Stimulated activated CD4-positive, alpha-beta T cell treated with anti-CD3 and anti-CD28 coated beads, TNF-alpha, amount 100 ng/mL, for 48 hours (primary cell): ENCODE data around the gene ZNF423.

Experiments used
- DNase-seq, 3 donors: peaks; one replicate each; pipeline ENCODE4 v3.0.0-alpha.2; 2020; ENCODE audit warnings: low read depth in 3 of 3

Gene ZNF423

DNA sequence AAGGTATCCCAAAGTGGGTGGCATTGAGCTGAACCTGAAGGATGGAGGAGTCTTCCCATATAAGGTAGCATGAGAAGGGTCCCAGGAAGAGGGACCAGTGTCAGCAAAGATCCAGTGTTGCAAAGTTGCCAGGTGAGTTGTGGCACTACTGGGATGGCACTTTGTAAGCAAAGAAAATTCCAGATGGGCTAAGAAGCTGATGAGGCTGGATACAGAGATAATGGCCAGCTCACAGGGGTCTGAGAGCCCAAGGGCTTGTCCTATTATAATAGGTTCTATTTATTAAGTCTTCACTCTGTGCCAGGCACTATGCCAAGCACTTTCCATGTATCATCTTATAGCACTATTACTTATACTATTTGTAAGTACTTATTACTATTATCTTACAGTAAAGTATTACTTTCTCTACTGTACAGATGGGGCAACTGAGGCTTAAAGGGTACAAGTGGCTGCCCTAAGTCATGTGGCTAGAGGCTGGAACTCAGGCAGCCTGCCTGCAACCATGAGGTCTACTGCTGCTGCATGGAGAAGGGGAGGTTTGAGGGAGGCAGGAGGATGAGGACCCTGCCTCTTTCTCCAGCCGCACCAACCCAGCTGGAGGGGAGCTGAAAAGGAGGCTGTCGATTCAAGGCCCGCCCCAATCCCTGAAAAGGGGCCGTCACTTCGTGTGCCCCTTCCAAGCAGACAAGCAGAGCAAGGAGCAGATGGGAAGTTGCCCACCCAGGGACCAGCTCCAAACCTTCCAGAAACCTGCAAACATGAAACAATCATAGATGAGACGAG lies 395.8 kb downstream of the ZNF423 start:
- DNase-seq = no peak

DNA sequence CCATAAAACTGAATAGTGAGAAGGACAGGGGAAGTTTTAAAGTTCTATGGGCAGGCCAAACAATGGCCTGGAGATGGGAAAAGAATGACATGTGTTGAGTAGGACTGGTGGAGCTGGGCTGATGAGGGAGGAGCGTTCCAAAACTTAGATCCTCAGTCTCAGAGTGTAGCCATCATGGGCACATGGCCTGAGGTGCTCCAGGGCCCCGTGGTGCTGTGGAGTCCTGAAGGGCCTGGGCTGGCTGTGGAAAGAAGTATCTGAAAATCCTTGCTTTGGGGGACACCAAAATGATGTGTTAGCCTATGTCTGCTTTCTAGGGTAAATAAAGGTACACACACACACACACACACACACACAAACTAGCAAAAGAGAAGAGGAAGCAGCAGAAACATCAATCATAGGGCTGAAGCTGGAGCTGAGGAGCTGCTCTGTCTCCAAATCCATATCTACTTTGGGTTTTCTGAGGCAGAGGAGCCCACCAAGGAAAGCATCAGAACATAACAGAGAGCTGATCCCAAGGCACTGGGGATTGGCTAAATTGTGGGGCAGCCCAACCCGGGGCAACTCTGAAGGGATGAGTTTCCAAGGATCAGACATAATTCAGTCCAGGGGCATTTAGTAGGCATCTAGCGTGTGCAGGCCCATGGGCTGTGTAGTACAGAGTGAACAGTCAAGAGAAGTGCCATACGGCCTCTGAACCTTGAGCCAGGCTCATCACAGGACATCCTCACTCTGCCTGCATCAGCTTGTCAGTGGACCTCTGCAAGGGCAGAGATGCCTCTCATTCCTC lies 397.1 kb downstream of the ZNF423 start:
- no peak for DNase-seq

DNA sequence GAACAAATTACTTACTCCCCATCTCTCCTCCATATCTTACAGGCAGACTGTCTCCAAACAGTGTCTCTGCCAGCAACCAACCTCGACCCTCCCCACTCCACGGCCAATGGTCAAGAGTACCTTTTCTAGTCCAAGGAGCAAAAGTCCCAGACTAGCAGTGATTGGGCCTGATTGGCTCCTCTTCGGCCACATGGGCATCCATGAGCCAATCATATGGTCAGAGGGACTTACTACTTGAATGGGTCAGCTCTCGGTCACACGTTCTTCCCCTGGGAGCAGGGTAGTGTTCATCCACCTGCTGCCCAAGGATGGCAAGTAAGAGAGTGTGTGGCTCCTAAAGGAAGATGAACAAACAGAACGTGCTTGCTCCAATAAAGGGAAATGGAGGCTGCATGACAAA lies 397.7 kb downstream of the ZNF423 start:
- no peak for DNase-seq

DNA sequence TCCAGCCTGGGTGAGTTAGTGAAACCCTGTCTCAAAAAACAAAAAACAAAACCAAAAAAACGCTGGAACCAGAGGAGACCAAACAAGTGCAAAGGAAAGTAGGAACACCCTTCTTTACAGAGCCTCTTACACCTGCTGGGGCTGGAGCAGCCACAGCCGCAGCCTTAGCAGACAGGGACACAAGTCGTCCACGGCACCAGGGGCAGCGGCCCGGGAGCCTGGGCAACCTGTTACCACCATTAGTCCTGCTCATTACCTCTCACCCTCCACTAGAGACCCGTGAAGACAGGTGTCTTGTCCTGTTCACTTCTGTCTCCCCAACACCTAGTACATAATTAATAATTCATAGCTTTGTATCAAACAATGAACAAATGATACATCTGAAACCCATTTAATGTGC lies 398.7 kb downstream of the ZNF423 start:
- no peak for DNase-seq

DNA sequence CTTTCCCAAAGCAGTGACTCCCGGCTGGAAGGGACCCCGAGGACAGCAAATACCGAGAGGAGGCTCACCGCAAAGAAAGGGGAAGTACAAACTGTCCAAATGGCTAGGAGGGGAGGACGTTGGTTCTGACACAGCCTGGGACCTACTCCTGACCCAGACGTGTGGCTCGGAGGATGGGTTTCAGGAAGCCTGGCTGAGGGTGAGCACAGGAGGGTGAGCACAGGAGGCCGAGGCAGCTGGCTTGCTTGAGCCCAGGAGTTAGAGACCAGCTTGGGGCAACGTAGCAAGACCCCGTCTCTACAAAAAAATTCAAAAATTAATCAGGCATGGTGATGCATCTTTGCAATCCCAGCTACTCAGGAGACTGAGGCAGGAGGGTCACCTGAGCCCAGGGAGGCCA lies 399.1 kb downstream of the ZNF423 start:
- no peak for DNase-seq

DNA sequence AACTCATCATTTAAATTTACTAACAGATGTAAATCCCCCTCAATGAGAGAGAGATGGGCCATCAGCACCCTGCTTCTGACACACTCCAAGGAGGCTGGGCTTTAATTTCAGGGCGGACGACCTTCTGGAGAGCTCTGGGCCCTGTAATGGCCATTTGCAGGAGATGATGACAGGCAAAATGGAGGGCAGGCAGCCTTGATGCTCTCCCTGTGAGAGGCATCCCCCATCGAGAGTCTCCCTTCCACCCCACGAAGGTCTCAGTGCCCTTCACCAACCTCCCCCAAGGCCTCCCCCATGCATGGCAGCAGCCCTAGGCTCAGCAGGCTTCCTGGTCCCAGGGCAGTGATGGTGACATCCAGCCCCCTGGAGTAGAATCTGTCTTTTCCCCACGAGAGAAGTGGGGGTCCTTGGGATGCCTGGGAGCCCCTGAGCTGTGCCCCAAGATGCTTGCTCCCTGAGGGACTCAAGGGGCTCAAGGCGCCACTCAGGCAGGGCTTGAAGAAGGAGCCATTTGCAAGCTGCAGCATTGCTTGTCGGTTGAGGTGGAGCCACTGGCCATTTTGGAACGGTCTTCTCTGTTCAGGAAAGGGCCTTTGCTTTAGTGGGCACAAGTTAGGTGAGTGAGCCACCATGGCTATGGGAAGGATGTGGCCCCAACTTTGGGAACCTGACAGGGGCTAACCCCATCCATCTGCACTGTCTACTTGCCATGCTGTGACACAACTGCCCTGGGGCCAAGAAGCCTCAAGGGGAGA lies 399.7 kb downstream of the ZNF423 start:
- DNase-seq = no peak

DNA sequence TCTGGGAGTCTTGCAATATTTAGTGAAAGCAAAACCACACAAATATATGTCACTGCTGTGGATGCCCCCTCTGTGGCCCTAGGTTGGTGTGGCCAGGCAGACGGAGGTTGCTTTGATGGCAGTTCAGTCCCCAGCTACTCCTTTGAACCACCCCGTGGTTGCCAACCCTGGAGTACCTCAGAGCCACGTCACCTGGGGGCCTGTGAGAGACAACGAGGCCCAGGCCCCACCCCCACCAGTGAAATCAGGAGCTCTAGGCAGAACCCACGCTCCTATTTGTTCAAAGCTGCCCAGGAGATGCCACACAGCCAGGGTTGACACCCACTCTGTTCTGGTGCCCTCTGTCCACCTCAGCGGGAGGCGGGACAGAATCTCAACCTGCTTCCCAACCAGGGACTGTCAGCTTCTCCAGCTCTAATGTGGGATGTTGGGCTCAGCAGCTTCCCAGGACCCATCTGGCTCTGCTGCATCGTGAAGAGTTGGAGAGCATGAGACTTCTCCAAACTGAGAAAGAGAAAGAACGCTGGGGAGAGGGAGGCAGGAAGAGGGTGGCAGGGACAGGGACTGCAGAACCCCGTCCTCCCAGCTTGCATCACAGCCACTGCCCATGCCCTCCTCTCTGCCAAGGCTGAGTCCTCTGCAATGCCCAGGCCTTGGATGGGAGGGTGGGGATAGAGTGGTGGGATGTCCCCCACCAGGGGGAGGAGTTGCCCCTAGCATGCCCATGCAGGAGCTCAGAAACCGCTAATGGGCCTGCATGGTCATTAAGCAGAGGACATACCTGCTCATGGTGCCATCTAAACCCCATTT lies 400.5 kb downstream of the ZNF423 start:
- no peak for DNase-seq

DNA sequence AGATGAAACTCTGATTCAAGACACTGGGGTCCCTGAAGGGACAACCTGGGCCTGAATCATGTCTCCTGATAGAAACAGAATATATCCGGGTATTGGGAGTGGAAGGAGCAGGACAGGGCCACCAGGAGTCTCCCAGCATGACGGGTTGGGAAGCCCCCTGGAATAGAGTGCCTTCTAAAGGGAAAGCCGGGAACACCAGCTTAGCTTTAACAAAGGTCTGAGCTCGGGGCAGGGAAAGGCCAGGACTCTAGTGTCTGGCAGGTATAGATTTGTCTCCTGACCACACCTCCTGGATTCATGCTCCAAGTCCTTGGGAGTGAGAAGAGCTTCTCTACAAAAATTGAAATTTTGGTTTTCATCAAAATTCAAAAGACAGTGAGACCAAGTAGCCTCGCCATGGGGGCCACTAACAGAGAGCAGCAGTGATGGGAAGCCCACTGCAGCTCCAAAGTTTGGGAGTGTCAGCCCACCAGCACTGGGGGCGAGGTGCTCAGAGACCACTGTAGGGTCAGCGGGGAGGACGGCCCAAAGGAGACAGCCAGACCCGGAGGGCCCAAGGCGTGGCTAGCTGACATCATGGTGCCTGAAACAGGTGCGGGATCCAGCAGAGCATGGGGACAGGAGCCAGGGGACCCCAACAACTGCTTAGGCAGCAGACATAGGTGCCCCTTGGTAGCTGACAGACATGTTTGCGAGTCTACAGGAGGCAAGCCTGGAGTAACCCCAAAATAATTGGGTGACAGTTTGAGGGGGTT lies 401.3 kb downstream of the ZNF423 start:
- no peak for DNase-seq

DNA sequence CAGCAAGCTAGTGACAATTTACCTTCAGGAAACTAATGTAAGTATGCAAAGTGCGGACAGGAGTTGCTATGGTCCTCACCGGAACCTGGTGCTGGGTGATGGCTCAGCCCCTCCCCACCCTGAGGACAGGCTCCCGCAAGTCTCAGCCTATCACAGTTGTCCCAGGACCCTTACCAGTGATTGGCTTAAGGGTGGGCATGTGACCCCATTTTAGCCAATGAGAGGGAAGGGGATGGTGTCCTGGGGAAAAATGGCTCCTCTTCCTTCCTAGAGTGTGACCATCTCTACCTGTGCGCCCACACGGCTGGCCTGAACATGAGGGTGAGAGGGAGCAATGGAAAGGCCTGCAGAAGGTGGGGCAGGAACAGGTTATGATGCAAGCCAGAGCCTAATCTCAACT lies 401.9 kb downstream of the ZNF423 start:
- DNase-seq = no peak

DNA sequence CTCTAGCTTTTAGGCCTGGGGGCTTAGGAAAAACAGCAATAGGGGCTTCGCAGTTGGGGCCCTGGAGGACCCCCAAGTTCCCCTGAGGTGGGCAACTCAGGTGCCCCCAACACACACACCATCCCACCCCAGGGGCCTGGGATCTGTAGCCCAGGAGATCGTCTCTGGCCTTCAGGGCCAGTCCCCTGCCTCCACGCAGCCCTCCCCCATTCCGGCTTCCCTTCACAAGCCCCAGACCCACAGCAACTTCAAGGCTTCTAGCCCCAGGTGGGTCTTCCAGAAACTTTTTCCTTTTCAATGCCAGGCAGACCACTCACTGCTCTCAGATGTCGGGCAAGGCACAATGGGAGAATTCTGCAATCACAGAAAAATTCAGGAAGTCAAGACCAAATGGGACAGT lies 402.9 kb downstream of the ZNF423 start:
- no peak for DNase-seq

DNA sequence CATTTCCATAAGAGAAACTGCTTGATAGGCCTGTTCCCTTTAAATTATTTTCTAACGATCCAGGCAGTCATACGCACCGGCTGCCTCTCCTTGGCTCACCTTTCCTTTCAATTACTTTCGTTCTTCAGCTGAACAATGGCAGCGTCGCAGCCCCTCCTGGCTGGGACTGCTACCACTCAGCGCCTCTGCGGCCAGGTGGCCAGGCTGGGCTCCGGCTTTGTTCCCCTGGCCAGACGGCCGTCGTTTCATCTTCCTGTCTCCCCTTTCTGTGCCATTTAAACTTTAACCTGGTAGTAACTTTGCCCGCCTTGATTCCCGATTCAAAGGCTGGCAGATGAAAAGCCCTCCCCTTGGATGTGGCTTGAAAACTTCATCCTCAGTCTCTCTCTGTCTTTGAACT lies 403.3 kb downstream of the ZNF423 start:
- no peak for DNase-seq

DNA sequence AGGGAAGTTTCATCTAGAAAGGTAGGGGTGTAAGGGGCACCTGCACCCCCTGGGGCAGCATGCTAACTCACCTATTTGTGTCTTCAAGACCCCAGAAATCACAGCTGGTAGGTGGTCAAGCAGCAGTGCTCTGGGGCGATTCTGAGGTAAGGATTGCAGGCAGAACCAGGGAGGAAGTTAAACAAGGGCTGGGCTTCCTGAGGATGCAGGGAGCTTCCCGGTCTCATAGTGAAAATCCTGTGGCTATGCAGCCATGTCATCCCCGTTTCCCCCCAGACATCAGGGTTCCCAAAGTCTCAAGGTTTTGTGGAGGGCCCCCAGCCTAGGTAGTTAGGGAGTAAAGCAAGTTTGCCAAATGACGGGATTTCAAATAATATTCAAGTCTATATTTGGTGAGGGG lies 403.8 kb downstream of the ZNF423 start:
- no peak for DNase-seq

DNA sequence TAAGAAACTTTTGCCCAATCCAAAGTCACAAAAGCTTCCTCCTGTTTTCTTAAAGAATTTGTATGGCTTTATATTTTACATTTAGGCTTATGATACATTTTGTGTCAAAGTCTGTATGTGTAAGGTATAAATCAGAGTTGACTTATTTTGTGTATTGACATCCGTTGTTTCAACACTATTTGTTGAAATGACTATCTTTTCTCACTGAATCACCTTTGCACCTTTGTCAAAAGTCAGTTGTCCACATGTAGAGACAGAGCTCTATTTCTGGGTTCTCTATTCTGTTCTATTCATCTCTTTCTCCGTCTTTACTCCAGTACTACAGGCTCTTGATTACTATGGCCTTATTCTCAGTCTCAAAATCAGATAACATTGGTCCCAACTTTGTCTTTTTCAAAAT lies 409.1 kb downstream of the ZNF423 start:
- no peak for DNase-seq

DNA sequence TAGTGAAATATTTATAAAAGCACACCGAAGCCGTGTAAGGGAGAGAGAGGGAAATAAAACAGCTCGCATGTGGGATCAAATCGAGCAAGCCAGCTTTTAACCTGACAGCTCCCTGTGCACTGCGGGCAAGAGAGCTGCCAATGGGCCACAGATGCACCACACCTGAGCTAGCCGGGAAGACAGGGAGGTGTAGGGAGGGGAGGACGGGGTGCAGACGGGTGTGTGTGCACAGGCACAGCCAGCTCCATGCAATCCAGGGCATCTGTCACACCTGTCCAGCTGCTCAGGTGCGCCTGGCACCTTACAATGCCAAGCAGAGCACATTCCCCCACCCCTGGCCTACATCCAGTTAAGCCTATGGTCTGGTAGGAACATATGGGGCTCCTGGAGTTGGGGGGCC lies 412.3 kb downstream of the ZNF423 start:
- DNase-seq = no peak

DNA sequence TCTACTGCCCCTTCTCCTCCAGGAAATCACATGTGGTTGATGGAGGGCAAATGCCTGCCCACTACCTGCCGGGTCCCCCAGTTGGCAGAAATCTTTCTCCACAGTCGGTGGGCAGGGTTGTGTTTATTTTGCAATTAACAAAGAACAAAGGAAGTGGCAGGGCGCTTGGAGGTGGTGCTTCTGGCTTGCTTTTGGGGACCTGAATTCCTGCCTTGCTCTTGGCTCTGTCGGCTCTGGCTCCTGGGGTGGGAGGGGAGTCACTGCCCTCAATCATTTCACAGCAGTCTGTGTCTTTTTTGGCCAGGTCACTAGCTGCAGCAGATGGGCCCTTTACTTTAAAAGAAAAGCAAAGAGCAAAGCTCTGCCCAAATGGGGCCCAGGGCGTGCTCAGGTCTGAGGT lies 413.1 kb downstream of the ZNF423 start:
- no peak for DNase-seq

DNA sequence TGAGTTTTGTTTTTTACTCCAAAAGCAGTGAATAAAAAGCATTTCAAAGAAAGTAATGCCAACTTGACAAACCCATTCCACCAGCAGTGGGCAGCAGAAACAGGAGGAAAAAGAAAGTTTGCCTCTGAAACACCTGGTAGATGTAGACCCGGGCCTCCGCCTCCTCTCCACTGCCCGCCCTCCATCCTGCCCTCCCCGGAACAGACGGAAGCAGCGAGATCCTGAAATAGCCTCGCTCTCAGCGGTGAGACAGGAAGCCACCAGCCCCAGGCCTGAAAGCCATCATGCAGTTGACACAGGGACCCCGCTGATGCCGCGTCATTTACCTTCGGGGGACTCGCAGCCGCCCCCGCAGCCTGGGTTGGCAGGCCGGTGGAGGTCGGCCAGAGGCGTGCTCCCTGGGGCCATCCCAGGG lies 414.5 kb downstream of the ZNF423 start:
- peak; percentile 5 to 50 (median 28) for DNase-seq

DNA sequence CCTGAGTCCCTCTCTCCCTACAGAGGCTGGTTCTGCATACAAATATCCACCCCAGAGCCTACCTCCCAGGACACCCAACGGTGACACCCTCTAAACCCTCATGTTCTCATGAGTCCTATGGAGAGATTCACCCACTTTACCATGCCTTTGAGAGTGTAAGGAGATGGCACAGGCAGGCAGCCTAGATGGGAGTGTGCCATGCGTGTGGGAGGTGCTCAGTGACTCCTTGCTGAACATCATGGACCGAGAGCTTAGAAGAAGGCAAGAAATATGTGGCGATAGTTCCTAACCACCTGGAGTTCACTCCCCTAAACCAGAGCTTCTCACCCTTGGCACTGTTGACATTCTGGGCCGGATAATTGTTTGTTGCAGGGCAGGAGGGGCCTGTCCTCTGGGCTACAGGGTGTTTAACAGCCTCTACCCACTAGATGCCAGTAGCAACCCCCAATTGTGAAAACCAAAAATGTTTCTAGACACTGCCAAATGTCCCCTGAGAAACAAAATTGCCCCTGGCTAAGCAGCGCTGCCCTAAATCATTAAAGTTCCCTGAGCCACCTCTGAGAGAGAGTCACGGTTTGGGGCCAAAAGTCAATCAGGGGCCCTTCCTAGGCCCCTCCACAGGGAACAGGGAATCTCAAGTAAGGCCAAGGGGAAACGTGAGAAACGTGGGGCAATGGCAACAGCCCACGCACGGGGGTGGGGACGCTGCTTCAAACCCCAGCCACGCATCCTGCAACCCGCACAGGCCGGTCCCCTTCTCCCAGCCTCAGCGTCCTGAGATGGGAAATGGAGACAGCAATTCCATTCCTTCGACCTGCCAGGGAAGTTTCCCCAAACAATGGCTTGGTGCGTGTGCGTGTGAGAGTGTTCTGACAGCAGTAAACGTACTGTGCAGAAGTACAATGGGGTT lies 415.5 kb downstream of the ZNF423 start:
- DNase-seq = no peak

DNA sequence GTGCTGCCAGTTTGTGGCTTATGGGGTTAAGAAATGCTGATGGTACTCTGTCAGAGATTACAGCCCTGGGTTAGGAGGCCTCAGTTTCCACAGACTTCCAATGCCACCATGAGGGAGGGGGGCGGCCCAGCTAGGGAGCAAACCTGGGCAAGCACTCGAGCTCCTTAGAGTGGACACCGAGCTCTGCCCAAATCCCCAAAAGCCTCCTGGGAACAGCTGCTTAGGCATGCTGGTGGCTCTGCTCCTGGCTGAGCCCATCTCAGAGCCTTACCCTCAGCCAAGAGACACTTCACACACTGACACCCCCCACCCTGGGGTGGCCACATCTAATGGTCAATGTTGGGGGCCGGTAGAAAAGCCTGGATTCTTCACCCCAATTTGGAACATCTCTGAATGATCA lies 416.2 kb downstream of the ZNF423 start:
- DNase-seq = no peak

DNA sequence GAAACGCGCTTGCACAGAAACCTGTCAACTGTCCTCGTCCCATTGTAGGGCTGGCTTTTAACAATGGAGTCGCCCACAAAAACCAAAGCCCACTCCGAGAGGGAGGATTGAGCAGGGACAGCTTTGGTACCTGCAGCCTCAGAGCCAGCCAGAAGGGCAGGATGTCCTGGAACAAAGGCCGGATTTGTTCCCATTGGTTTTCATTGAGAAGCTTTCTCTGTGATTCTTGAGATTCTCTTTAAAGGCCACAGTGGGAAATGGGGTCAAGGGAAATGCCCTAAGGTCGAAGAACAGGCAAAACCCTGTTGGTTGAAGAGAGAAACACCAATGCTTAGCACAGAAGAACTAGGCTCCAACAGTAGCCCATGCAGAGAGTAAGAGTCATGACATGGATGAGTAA lies 416.9 kb downstream of the ZNF423 start:
- DNase-seq = no peak
